ENCODE results near the gene COA4. TPM values are rescaled to one million over a fixed set of nuclear protein-coding genes. Genes with fewer than 3 reads are reported as not detected.

Gene COA4
- total RNA-seq, 1 experiment from 2014 or later = 367 TPM

DNA sequence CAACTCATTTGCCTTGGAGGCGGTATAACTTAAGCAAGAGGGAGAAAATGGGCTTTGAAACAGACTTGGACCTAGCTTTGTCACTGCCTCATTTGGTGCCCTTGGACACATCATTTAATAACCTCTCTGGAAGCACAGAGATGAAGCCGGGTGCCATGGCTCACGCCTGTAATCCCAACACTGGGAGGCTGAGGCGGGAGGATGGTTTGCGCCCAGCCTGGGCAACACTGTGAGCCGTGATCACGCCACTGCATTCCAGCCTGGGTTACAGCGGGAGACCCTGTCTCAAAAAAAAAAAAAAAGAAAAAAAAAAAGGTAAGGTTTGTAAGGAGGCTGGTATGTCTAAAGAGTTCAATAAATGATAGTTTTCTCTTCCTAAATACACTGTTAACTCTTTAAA is 806 bp downstream of the COA4 start:
- Histone ChIP-seq H3K27me3 (ENCODE audit: low read length) (no peaks in the 10 kb centered on the region), H3K79me2 (ENCODE audit: low read length) (peaks cover 51% of the 10 kb centered on the region), H4K20me1 (ENCODE audit: low read length) (no peaks in the 10 kb centered on the region), H3K9ac (ENCODE audit: low read length) (peak overlapping the region; percentile 97), H3K36me3 (ENCODE audit: low read depth, low read length) (peaks cover 28% of the 10 kb centered on the region; the same call in 1 of the 2 replicates), H3K4me1 (ENCODE audit: insufficient read depth, low read length) (peaks cover 19% of the 10 kb centered on the region), H3K4me2 (ENCODE audit: low read length) (peak overlapping the region; percentile 97), H3K27ac (ENCODE audit: low read length) (peak overlapping the region; percentile 93), H3K9me2 (replicated peaks; ENCODE audit: low read length) (no peaks in the 10 kb centered on the region), H3K9me3 (ENCODE audit: low read length) (no peaks in the 10 kb centered on the region), H2AFZ (ENCODE audit: low read length) (peak overlapping the region; percentile 84), H3F3A (ENCODE audit: low read length, unreplicated experiment) (no peaks in the 10 kb centered on the region), H3K4me3 (ENCODE audit: low read length) (peak overlapping the region; percentile 95)
- no TSS peak for BruUV-seq (replicated peaks)
- intact Hi-C loops (cut with micrococcal nuclease) = loop anchor here (2.0 kb wide), 1 partner anchor 97 kb away; no protein-coding TSS in a partner anchor
- TF ChIP-seq EZH2 (IDR thresholded peaks at IDR 0.05; ENCODE audit: low read length, unreplicated experiment) (no peak), EZH2phosphoT487 (IDR thresholded peaks at IDR 0.05; ENCODE audit: borderline replicate concordance, low read length) (no peak)
- TF ChIP-seq, protein P1, sequence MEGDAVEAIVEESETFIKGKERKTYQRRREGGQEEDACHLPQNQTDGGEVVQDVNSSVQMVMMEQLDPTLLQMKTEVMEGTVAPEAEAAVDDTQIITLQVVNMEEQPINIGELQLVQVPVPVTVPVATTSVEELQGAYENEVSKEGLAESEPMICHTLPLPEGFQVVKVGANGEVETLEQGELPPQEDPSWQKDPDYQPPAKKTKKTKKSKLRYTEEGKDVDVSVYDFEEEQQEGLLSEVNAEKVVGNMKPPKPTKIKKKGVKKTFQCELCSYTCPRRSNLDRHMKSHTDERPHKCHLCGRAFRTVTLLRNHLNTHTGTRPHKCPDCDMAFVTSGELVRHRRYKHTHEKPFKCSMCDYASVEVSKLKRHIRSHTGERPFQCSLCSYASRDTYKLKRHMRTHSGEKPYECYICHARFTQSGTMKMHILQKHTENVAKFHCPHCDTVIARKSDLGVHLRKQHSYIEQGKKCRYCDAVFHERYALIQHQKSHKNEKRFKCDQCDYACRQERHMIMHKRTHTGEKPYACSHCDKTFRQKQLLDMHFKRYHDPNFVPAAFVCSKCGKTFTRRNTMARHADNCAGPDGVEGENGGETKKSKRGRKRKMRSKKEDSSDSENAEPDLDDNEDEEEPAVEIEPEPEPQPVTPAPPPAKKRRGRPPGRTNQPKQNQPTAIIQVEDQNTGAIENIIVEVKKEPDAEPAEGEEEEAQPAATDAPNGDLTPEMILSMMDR (conservative IDR thresholded peaks at IDR 0.05; ENCODE audit: low read depth, low read length) = no peak
- CTCF ChIA-PET = no interaction called here
- DNase-seq (peak; percentile 14), ATAC-seq (no peak)
- POLR2A ChIA-PET (ENCODE audit: unreplicated experiment) = no interaction called here

- ChIA-PET POLR2A (ENCODE audit: unreplicated experiment) (no interaction called here), CTCF (no interaction called here)
- intact Hi-C loops (cut with micrococcal nuclease) = no loop called here
- Histone ChIP-seq H3K27me3 (ENCODE audit: low read length) (no peaks in the 10 kb centered on the region), H3K27ac (ENCODE audit: low read length) (peak overlapping the region; percentile 93; the same call in 1 of the 2 replicates), H3K4me2 (ENCODE audit: low read length) (peak overlapping the region; percentile 97), H2AFZ (ENCODE audit: low read length) (no peak overlapping the region), H3K36me3 (ENCODE audit: low read depth, low read length) (peaks cover 28% of the 10 kb centered on the region; the same call in 1 of the 2 replicates), H3K79me2 (ENCODE audit: low read length) (peaks cover 51% of the 10 kb centered on the region), H3K4me3 (ENCODE audit: low read length) (peak overlapping the region; percentile 95), H3F3A (ENCODE audit: low read length, unreplicated experiment) (no peaks in the 10 kb centered on the region), H3K4me1 (ENCODE audit: insufficient read depth, low read length) (peaks cover 19% of the 10 kb centered on the region), H3K9me3 (ENCODE audit: low read length) (no peaks in the 10 kb centered on the region), H4K20me1 (ENCODE audit: low read length) (no peaks in the 10 kb centered on the region), H3K9ac (ENCODE audit: low read length) (peak overlapping the region; percentile 97), H3K9me2 (replicated peaks; ENCODE audit: low read length) (no peaks in the 10 kb centered on the region)
- ATAC-seq = no peak
- TF ChIP-seq EZH2 (IDR thresholded peaks at IDR 0.05; ENCODE audit: low read length, unreplicated experiment) (no peak), EZH2phosphoT487 (IDR thresholded peaks at IDR 0.05; ENCODE audit: borderline replicate concordance, low read length) (no peak)
- TF ChIP-seq, protein P1 (conservative IDR thresholded peaks at IDR 0.05; ENCODE audit: low read depth, low read length) = no peak
- no peak for DNase-seq
- no TSS peak for BruUV-seq (replicated peaks)
Measured at GRCh38 chr11:73875380-73875779, 1.3 kb downstream of the COA4 start.

DNA sequence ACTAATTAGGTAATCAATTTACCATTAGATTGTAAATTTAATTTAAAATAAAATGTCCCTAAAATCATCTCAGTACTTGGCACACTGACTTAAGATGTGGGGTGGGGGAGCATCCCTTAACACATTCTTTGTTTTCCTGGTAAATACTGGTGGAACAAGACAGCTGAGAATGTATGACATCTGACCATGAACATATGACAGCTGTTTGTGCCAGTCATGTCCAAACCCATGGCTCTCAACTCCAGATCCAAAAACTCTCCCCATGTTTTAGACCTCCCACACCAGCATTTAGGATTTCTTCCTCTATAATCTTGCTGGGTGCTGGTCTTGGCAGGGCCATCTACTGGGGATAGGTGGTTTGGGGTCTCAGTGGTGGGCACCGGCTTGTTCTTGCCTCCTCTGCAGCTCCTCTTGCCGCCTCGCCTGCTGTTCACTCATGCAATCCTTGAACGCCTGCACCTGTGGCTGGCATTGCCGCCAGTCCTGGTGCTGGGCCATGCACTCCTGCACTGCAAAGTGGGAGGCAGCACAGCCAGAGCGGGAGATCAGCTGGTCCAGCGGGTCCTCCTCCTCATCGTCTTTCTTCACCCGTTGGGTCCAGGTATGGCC is 3.8 kb downstream of the COA4 start:
- Histone ChIP-seq H3K36me3 (ENCODE audit: low read depth, low read length) (peaks cover 28% of the 10 kb centered on the region; the same call in 1 of the 2 replicates), H3K9ac (ENCODE audit: low read length) (no peak overlapping the region), H4K20me1 (ENCODE audit: low read length) (no peaks in the 10 kb centered on the region), H3K27ac (ENCODE audit: low read length) (no peak overlapping the region), H3K4me3 (ENCODE audit: low read length) (no peak overlapping the region), H3K27me3 (ENCODE audit: low read length) (no peaks in the 10 kb centered on the region), H3K4me1 (ENCODE audit: insufficient read depth, low read length) (peaks cover 29% of the 10 kb centered on the region), H3K9me3 (ENCODE audit: low read length) (no peaks in the 10 kb centered on the region), H3F3A (ENCODE audit: low read length, unreplicated experiment) (no peaks in the 10 kb centered on the region), H3K9me2 (replicated peaks; ENCODE audit: low read length) (no peaks in the 10 kb centered on the region), H3K79me2 (ENCODE audit: low read length) (peaks cover 45% of the 10 kb centered on the region), H3K4me2 (ENCODE audit: low read length) (no peak overlapping the region), H2AFZ (ENCODE audit: low read length) (no peak overlapping the region)
- intact Hi-C loops (cut with micrococcal nuclease) = no loop called here
- ChIA-PET CTCF (no interaction called here), POLR2A (ENCODE audit: unreplicated experiment) (no interaction called here)
- DNase-seq (no peak), ATAC-seq (no peak)
- no TSS peak for BruUV-seq (replicated peaks)
- TF ChIP-seq, protein P1 (conservative IDR thresholded peaks at IDR 0.05; ENCODE audit: low read depth, low read length) = no peak
- TF ChIP-seq EZH2phosphoT487 (IDR thresholded peaks at IDR 0.05; ENCODE audit: borderline replicate concordance, low read length) (no peak), EZH2 (IDR thresholded peaks at IDR 0.05; ENCODE audit: low read length, unreplicated experiment) (no peak)

Data from PC-3 (cell line).